Embryonic facial prominence (tissue), 1 donor: ENCODE results near the gene OR52K2.
"Not testable (repeated sequence)": the region's sequence is repeated elsewhere in the genome, so short reads cannot be mapped to it uniquely, and the experiment has no call there.

Source experiments
- DNase-seq: peaks from one replicate; pipeline ENCODE4 v3.0.0-alpha.2; 2016; ENCODE audit errors: extremely low spot score

Gene OR52K2

GRCh38 chr11:4480577-4481239 is 31.6 kb downstream of the OR52K2 start:
- DNase-seq: no peak

DNA sequence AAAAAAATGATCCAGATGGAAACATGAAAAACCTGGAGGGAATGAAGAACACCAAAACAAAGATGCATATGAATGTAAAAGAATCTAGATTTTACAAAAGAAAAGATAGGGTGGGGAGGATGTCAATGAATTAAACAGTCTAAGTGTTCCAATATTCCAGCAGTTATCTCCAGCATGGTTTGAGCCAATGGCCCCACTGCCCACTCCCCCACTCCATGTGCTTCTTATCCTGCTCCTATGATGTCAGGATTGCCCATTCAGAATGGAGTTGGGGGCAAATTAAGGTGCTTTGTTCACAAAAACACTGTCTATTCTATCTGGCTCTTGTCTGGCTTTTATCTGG is 32.1 kb downstream of the OR52K2 start:
- DNase-seq: no peak

DNA sequence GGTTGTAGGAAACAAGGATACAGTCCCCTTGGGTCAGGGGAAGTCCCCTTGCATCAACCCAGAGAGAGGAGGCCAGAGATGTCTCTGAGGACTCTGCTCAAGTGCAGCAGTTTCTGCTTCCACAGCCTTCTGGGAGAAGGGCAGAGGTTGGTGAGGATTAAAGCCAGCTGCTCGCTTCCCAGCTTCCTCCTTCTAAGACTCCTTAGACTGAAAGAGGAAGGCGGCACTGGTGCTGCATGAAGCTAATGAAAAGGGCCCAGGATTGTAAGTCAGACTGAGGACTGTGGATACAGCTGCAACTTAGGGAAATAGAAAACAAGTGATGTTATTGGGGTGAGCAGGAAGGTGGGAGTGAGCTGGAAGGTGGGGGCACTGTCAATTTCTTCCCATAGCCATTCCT is 33.4 kb downstream of the OR52K2 start, which contains the start of gene OR52K1:
TSS of gene OR52K1 (plus strand) at position 202 of the 400 bp plus-strand sequence. CDS start 6,255 bp downstream, outside the sequence.
- no peak for DNase-seq

DNA sequence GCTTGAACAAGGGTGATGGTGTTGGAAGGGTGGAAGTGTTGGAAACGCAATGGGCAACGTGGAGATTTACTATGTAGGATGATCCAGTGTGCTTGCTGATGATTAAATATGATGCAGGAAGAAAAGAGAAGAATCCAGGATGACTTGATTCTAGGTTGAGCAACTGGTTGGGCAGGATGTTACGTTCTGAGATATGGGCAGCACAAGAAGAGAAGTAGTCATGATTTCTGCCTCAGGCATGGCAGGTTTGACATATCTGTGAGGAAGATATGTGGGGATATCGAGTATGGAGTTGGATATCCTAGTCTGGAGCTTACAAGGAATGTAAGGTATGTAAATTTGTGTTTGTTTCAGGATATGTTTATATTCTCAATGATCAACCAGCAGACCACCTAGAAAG is 35.2 kb downstream of the OR52K2 start:
- DNase-seq: no peak

GRCh38 chr11:4491405-4491804 is 42.3 kb downstream of the OR52K2 start:
- not testable (repeated sequence) for DNase-seq

- no peak for DNase-seq
Observed at GRCh38 chr11:4491878-4492606, 42.9 kb downstream of the OR52K2 start.

DNA sequence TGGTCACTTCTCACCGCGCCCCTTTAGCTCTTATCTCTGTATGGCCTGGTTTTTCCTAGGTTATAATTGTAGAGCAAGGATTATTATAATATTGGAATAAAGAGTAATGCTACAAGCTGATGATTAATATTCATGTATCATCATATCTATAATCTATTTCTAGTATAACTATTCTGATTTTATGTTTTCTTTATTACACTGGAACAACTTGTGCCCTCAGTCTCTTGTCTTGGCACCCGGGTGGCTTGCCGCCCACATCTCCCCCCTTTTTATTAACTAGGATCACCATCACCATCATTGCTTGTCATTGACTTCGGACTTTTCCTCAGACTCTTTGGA is 44.4 kb downstream of the OR52K2 start:
- DNase-seq: no peak

DNA sequence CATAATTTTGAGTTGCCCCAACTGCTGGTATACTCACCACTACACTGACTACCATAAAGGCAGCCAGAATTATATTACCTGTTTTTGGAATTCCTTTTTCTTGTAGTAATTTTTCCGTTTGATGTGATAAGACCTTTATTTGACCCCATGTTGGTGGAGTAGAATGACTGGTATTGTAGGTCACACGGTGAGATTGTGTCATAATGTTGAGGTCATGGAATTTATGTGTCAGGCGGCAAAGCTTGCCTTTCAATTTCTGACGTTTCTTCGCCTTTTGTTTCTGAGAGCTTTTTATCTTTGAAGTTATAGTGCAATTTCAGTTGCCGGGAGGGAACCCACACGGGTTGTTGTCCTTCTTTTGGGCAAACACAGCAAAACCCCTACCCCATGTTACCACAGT is 46.4 kb downstream of the OR52K2 start:
- no peak for DNase-seq

DNA sequence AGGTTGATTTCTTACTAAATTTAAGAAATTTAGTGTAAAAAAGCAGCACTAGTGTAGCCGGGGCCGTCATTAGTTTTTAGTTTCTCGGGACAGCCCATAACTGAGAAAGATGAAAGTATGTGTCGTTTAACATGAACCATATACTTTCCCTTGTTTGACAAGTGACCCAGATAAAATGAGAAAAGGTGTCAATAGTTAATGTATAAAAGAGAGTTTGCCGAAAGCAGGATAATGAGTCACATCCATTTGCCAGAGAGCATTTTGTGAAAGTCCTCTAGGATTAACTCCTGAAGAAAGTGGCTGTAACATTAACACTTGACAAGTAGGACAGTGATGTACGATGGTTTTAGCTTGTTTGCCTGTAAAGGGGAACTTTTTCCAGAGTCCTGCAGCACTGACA is 46.9 kb downstream of the OR52K2 start:
- DNase-seq: no peak

DNA sequence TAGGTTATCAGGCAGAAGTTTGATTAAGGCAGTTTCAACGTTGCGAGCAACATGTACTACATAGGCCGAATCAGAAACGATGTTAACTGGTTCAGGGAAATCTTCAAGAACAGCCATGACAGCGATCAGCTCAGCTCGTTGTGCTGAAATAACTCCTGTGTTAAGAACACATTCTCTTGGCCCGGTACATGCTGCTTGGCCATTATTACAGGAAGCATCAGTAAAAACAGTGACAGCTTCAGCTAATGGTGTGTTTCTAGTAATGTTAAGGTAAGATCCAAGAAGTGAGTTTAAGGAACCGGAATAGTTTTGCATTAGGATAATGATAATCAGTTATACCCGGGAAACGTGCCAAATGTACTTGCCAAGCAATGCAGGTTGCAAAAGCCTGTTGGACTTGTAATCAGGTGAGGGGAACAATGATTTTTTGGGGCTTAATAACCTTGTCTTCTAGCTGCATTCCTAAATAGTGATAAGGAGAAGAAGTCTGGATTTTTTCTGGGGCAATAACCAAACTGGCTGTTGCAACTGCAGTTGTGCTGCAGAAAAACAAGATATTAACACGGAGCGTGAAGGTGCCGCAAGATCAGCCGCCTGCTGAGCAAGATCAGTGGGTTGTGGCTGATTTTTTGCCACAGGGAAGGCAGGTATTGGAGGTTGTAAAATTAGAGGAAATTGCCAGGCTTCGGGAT is 47.6 kb downstream of the OR52K2 start:
- DNase-seq: no peak
